A549 (cell line): ENCODE data around the gene C2orf69.

Source experiments
- CTCF ChIP-seq: fragments of >200 bp; sonication (Bioruptor Twin); formaldehyde crosslinking; IDR thresholded peaks from 3 replicates; pipeline ENCODE4 v1.5.1; 2016
- EP300 ChIP-seq, 2 experiments: fragments of >200 bp; sonication (Bioruptor Twin); formaldehyde crosslinking; IDR thresholded peaks; 2 replicates in 1 of 2; 3 replicates in 1 of 2; pipeline ENCODE4 v1.6.1; 2016 to 2017
- GATA3 ChIP-seq: IDR thresholded peaks from 2 replicates; pipeline ENCODE4 v1.6.1; 2012; ENCODE audit warnings: borderline replicate concordance
- PHF8 ChIP-seq: fragments of 200-600 bp; sonication (generic); IDR thresholded peaks from 2 replicates; pipeline ENCODE4 v1.6.1; 2016; ENCODE audit warnings: low read depth, mild to moderate bottlenecking, antibody characterized with exemption, moderate library complexity, borderline replicate concordance
- RCOR1 ChIP-seq: fragments of 150-350 bp; IDR thresholded peaks from 2 replicates; pipeline ENCODE4 v1.6.1; 2014; ENCODE audit warnings: antibody characterized with exemption, low read length, low read depth
- SMC3 ChIP-seq: fragments of >200 bp; sonication (Bioruptor Twin); formaldehyde crosslinking; IDR thresholded peaks from 3 replicates; pipeline ENCODE4 v1.6.1; 2018; ENCODE audit warnings: inconsistent platforms
- TP53 ChIP-seq: fragments of 250-450 bp; sonication (Bioruptor Pico); IDR thresholded peaks from 2 replicates; pipeline ENCODE4 v1.5.0; 2021; ENCODE audit warnings: mild to moderate bottlenecking, moderate library complexity

- TF ChIP-seq EP300 (IDR thresholded peaks at IDR 0.05) (no peak), TP53 (CRISPR knock-in tag) (no peak), SMC3 (no peak), CTCF (no peak), RCOR1 (no peak), GATA3 (no peak), PHF8 (no peak)
Observed at GRCh38 chr2:199946196-199946595, 35.1 kb downstream of the C2orf69 start.
